ENCODE measurements around the gene MT1G. TPM values are rescaled to one million over a fixed set of nuclear protein-coding genes. Genes with fewer than 3 reads are reported as not detected.
A peak's percentile ranks its signal among the peaks of the same experiment; 100 is the strongest.
"Not testable (repeated sequence)": the region's sequence is repeated elsewhere in the genome, so short reads cannot be mapped to it uniquely, and the experiment has no call there.

The MT1G gene
- total and polyA plus RNA-seq, 12 donors = 3.7 to 146 (median 14.1) TPM; not detected in 1

DNA sequence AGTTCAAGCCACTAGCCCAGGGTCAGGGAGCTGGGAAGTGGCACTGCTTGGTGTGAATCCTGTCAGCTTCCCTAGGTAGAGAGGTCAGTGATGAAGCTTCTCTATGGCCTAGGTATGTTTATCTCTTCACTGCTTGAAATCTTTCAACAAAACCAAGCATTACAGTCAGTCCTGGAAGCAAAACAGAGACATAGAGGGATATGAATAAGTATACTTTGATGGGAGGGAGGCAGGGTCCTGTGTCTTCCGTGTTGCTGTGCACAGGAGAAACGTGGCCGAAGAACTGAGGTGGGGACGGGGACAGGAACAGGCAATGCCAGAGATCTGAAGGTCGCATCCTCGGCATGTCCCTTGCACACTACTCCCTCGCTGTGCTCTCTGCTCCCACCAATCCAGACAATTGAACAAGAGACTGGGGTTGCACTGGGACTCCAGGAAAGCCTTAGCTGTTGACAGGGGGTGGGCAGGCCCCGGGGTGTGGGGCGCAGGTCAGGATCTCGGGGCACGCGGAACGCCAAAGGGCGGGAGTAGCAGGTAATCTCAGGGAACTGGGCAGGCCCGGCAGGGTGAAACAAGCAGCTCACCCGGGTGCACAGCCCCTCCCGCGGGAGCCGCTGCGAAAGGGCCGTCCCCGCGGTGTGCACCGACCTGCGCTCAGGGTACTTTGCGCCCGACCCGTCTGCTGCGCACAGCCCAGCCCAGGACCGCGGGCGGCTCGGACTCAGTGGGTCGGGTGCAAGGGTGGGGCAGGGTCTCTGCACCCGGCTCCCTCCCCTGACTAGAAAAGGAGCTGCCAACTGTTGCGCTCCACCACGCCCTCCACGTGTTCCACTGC lies 1.4 kb upstream of the MT1G start, which contains the start of gene MT1H:
MT1H (plus strand) TSS at position 810 of the 835 bp plus-strand sequence. CDS start 71 bp downstream, outside the sequence.
- no peak within 1 kb of the TSS for H3K4me3 ChIP-seq
- peaks cover 10% of the 10 kb centered on the region for H3K27me3 ChIP-seq

DNA sequence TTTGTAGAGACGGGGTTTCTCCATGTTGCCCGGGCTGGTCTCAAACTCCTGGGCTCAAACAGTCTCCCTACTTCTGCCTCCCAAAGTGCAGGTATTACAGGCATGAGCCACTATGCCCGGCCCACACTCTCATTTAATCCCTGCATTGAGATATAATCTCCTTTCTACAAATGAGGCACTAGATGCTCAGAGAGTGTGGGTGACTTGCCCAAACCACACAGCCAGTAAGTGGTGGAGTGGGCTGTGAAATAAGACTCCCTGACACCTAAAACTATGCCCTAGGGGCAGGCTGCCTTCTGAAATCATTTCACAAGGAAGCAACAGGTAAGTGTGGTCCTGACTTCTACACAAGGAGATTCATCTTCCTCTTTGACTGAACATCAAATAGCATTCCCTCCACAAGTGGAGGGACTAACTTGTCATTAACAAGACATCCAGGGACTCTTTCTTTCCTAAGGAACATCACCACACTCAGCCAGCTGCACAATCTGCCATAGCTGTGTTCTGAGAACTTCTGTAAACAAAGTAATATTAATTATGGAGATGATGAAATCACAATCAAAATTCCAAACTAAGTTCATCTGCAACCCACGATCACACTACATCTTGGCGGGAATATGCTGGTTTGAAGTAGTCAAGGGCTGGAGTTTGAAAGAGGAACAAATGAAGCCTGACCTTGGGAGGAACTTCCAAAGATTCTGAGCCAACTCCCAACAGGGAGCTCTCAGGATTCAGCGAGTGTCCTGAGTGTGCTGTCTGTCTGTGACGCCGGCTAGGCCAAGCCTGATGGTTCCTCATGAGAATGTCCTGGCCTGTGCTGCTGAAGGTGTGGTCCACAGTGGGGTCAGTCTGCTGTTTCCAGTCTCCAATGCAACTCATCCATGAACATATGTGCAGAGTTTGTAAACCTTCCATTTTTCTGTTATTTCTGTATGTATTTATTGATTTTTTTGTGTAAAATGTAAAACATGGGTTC lies 2.3 kb downstream of the MT1G start:
- H3K9me3 ChIP-seq (replicated peaks in 1 of 3); H3K27ac ChIP-seq; H3K36me3 ChIP-seq (replicated peaks in 1 of 2); H3K4me1 ChIP-seq (replicated peaks in 1 of 2); intact Hi-C loops (cut with DNase I); DNase-seq; H3K4me3 ChIP-seq: not testable (repeated sequence)
- 67 to 78% (median 76%) methylated on average over 8 of the region's 8 CpGs for WGBS, 4 donors
- H3K27me3 ChIP-seq = peaks cover 10% of the 10 kb centered on the region

More for the DNA sequence above, 1.4 kb upstream of the MT1G start, which contains the start of gene MT1H:
- WGBS, 4 donors = 32 to 55% (median 35%) methylated on average over 17 to 38 of the region's 38 CpGs
- no peak for DNase-seq
- TF ChIP-seq POLR2A (IDR thresholded peaks at IDR 0.05) = no peak
- TF ChIP-seq, protein P1, sequence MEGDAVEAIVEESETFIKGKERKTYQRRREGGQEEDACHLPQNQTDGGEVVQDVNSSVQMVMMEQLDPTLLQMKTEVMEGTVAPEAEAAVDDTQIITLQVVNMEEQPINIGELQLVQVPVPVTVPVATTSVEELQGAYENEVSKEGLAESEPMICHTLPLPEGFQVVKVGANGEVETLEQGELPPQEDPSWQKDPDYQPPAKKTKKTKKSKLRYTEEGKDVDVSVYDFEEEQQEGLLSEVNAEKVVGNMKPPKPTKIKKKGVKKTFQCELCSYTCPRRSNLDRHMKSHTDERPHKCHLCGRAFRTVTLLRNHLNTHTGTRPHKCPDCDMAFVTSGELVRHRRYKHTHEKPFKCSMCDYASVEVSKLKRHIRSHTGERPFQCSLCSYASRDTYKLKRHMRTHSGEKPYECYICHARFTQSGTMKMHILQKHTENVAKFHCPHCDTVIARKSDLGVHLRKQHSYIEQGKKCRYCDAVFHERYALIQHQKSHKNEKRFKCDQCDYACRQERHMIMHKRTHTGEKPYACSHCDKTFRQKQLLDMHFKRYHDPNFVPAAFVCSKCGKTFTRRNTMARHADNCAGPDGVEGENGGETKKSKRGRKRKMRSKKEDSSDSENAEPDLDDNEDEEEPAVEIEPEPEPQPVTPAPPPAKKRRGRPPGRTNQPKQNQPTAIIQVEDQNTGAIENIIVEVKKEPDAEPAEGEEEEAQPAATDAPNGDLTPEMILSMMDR (IDR thresholded peaks at IDR 0.05) = no peak
- H3K27ac ChIP-seq = no peak within 1 kb of the TSS
- intact Hi-C loops (cut with DNase I) = no loop called here
- H3K36me3 ChIP-seq (replicated peaks in 1 of 2) = no peaks in the 10 kb centered on the region
- peaks cover 0 to 7% of the 10 kb centered on the region in 2 donors for H3K4me1 ChIP-seq (replicated peaks in 1 of 2)
- no peaks in the 10 kb centered on the region for H3K9me3 ChIP-seq (replicated peaks in 1 of 3)

DNA sequence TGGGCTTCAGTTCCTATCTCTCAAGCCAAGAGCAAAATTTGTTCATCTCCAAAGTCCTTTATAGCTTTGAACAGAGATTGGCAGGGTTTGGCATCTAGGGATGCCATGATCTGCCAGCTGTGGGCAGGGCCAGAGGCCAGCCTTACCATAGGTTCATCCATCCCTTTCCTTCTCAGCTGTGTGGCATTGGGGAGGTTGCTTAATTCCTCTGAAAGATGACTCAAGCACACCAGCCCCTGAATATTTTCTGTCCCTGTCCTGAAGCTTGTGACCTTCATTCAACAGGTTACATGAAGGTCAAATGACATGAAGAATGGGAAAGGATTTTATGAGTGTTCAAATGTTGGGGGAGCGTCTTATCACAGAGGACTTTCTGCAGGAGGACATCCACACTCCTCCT lies 3.4 kb downstream of the MT1G start:
- peaks cover 9% of the 10 kb centered on the region for H3K27me3 ChIP-seq
- H3K4me3 ChIP-seq = no peak overlapping the region
- H3K9me3 ChIP-seq (replicated peaks in 1 of 3) = no peaks in the 10 kb centered on the region
- TF ChIP-seq POLR2A (IDR thresholded peaks at IDR 0.05) = no peak
- TF ChIP-seq, protein P1 (IDR thresholded peaks at IDR 0.05) = no peak
- H3K36me3 ChIP-seq (replicated peaks in 1 of 2) = no peaks in the 10 kb centered on the region
- H3K27ac ChIP-seq = peak overlapping the region in 1 of 5 donors; percentile 50
- H3K4me1 ChIP-seq (replicated peaks in 1 of 2) = peaks cover 0 to 7% of the 10 kb centered on the region in 2 donors
- peak in 3 of 7 donors; percentile 46 to 67 (median 62) for DNase-seq
- intact Hi-C loops (cut with DNase I) = no loop called here
- WGBS, 4 donors = 48 to 73% (median 58%) methylated on average over 1 of the region's 1 CpG

DNA sequence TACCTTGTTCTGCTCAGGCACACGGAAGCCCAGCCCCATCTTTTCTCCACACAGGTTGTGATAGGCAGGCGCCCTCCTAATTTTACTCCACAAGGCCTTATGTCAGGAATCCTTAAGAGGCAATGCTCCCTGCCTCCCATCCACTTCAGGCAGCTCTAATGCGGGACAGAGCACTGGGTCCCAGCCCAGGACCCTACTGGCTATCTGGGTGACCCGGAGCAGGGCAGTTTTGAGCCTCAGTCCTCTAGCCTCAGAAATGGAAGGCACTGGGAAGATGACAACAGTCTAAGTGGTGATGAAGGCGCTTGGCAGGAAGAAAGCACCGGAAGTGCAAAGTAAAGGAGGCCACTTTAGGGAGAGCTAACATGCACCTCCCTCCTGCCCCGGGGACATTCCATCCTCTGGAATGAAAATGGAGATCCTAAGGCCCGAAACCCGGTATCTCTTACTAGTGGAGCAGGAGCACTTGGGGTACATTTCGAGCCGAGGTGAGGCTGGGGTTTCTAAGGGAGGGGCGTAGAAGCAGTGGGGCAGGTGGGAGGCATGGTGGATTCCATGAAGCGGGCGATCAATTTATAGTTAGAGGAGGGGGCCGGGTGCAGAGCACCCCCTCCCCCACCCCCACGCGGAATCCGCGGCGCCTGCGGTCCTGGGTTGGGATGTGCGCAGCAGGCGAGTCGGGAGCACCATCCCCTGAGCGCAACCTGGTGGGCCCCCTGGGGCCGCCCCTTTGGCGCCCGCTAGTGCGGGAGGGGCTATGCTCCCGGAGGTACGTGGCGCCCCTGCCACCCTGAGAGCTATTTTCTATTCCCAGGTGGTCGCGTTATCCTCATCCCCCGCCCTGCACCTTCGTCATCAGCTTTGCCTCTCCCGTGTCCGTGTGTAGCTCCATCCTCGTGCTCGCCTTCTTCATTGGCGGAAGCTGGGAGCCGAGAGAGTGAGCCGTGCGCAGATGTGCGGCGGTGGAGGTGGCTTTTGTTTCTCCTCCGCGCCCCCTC lies 5.2 kb downstream of the MT1G start:
- Histone ChIP-seq H3K27me3 (no peaks in the 10 kb centered on the region), H3K4me1 (replicated peaks in 1 of 2) (peaks cover 3 to 9% of the 10 kb centered on the region in 2 donors), H3K4me3 (no peak overlapping the region), H3K36me3 (replicated peaks in 1 of 2) (no peaks in the 10 kb centered on the region), H3K9me3 (replicated peaks in 1 of 3) (no peaks in the 10 kb centered on the region), H3K27ac (no peak overlapping the region)
- DNase-seq = no peak
- intact Hi-C loops (cut with DNase I) = no loop called here
- WGBS, 4 donors = 24 to 38% (median 29%) methylated on average over 23 to 48 of the region's 48 CpGs
- TF ChIP-seq POLR2A (IDR thresholded peaks at IDR 0.05) = no peak
- TF ChIP-seq, protein P1 (IDR thresholded peaks at IDR 0.05) = no peak

Data from adrenal gland (tissue), 12 donors.